HG03565 (cell line): ENCODE results near the gene SH3TC1.

ENCODE experiments used
- ATAC-seq: cut with Tn5 transposase; IDR thresholded peaks from one replicate; pipeline ENCODE4 v1.9.1; 2021; ENCODE audit warnings: mild to moderate bottlenecking, moderate library complexity; ENCODE audit not compliant: unreplicated experiment

The SH3TC1 gene

DNA sequence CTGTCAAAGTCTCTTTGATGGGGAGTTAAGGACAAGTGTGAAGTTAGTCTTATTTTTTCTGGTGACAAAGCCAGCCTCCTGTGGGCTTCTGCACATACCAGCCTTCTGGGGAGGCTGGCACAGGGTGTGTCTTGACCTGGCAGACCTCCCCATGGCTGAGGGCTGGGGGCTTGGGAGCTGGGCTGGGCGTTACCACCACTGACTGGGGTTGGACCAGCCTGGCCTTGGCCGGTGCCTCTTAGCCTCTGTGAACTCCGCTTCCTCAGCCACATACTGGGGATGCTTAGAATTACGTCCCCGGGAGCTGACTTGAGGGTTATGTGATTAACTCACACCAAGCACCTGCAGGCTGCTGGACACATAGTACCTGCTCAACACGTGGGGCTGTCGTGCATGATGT is 14.0 kb downstream of the SH3TC1 start:
- ATAC-seq, result no peak

DNA sequence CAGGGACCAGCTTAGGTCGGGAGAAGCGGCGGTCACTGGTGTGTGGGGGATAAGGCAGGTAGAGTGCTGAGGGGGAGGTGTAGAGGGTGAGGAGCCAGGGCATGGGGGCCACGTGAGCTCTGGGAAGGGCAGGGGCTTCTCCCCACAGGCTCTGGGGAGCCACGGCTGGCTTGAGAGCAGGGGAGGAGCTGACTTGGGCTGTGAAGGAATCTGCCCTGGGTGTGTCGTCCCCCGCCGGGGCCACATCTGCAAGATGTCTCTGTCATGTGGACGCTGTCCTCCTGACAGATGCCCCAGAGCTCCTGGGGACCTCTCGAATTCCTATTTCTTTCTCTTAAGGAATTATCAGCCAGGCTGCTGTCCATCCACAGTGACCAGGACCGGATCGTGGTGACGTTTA is 15.0 kb downstream of the SH3TC1 start:
- ATAC-seq, result no peak

DNA sequence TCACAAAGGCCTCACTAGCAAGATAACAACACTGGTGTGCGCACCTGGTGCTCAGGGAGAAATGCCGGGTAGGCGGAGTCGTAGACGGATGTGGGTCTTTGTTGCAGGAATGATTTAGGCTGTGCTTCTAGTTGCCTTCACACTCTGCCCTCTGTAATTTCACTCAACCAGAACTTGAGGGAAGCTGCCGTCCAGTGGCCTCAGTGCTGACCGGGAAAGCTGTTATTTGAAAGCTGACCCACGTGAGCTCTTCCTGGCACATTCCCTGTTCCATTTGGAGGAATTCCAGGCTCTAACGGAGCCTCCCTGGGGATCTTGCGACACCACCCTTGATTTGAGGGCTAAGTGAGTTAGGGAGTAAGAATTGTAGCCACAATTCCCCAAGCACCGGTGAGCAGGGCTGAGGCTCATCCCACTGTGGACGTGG is 15.9 kb downstream of the SH3TC1 start:
- ATAC-seq, result no peak

DNA sequence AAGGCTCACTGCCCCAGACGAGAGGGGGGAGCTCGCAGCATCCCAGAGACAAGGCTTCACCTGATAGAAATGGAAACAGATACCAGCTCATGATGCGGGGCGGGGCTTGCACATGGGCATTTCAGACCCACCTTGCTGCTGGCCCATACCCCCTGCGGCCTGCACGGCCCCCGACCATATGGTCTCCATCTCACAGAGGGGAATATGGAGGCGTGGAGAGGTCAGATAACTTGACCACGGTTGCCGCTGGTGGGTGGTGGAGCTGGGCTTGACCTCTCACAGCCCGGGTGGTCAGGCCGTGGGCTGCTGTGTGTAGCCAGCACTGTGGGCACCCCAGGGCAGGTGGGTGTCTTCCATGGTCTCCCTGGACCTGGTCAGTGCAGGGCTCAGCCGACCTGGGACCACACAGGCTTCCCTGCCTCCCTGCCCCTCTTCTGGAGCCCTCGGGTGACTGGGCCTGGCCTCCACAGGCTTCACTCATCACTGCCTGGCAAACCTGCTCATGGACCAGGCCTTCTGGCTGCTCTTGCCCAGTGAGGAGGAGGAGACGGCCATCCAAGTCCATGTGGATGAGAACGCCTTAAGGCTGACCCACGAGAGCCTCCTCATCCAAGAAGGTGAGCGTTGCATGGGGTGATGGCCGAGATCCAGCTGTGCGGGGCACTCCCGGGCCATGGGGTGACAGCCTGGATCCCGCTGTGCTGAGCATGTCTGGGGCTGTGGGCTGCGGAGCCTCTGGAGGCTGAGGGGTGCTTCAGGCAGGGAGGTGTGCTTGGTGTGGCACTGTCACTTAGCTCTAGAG is 16.8 kb downstream of the SH3TC1 start:
- ATAC-seq, result no peak

DNA sequence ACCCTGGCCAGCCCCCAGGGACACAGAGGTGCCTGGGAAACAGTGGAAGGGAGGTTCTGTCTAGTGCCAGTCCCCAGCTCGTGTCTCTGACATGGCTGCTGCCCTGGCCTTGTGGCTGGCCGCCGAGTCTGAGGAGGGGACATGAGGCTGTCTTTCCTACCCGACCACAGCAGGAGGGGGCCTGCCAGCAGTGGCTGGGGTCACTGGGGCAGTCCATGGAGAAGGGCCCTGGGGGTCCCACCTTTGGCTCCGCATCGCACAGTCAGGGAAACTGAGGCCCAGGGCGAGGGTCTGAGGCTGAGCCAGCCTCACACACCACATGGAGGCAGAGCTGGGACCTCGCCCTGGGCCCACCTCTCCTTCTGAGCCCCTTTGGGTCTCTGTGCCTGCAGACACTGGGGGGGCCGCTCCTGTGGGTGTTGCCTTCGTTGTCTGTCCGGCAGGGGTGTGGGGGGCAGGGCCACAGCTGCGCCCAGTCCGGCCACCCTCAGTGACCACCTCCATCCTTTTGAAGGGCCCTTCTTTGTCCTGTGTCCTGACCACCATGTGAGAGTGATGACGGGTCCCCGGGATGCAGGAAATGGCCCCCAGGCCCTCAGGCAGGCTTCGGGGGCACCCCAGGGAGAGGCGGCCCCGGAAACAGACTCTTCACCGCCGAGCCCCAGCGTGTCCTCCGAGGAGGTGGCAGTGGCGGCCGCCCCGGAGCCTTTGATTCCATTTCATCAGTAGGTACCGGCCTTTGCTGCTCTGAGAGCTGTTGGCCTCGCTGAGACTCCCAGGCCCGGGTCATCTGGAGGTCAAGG is 17.6 kb downstream of the SH3TC1 start:
- ATAC-seq, result no peak

DNA sequence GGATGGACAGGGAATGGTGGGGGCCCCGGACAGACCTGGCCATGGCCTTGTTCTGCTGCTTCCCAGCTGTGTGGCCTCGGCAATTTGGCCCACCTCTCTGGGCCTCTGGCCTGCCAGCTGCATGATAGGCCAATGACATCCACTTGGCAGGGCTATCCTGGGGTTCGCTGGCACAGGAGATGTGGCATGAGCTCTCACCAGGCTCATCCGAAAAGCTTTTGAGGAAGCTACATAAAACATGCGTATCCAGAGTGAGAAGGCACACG is 18.1 kb downstream of the SH3TC1 start:
- no peak for ATAC-seq

DNA sequence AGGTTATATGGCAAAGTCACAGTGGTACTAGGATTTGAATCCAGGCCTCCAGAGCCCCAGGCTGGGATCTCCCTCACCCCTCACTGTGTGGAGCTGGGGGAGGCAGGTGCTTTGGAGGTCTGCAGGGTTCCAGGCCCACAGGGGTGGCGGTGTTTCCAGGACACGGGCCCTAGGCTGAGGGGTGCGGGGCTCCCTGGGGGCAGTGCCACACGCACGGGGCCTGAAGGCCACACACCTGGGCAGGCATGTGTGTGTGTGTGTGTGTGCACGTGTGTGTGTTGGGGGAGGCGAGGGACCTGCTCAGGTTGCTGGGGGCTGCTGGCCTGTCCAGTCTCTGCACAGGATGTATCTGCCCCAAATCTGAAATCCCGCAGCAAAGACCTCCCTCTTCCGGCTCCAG is 18.8 kb downstream of the SH3TC1 start:
- no peak for ATAC-seq

DNA sequence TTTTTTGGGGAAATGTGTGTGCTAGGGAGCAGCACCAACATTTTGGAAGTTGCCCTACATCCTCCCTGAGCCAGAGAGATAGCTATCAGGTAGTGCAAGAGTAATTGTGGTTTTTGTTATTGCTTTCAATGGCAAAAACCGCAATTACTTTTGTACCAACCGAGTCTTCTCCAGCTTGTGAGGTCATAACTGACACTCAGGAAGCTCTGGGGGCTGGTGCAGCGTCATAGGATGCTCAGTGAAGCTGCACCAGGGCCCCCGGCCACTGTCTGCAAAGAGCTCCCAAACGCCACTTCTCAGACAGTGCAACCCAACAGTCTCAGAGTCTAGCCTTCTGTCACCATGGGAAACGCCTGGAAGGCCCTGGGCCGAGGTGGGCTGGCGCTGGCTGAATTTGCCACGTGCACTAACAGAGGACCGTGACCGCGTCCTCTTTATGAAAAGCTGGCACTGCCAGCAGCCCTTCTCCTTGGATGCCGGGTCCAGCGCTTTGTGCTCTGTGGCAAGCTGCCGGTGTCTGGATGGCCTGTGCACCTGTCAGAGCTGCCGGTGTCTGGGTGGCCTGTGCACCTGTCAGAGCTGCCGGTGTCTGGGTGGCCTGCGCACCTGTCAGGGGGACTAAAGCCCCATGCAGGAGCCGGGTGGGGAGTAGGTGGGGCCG is 19.4 kb downstream of the SH3TC1 start:
- no peak for ATAC-seq

DNA sequence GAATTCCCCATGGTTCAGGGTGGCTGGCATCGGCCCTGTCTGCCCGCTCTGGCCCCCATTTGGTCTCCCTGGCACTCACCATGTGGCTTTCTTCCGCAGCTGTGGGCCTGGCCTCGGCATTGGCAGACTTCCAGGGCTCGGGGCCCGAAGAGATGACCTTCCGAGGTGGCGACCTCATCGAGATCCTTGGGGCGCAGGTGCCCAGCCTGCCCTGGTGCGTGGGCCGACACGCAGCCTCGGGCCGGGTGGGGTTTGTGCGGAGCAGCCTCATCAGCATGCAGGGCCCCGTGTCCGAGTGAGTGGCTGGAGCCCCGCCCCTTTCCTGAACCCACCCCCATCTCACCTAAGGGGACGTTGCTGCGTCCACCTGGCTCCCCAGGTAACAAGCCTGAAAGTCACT is 20.1 kb downstream of the SH3TC1 start:
- no peak for ATAC-seq

DNA sequence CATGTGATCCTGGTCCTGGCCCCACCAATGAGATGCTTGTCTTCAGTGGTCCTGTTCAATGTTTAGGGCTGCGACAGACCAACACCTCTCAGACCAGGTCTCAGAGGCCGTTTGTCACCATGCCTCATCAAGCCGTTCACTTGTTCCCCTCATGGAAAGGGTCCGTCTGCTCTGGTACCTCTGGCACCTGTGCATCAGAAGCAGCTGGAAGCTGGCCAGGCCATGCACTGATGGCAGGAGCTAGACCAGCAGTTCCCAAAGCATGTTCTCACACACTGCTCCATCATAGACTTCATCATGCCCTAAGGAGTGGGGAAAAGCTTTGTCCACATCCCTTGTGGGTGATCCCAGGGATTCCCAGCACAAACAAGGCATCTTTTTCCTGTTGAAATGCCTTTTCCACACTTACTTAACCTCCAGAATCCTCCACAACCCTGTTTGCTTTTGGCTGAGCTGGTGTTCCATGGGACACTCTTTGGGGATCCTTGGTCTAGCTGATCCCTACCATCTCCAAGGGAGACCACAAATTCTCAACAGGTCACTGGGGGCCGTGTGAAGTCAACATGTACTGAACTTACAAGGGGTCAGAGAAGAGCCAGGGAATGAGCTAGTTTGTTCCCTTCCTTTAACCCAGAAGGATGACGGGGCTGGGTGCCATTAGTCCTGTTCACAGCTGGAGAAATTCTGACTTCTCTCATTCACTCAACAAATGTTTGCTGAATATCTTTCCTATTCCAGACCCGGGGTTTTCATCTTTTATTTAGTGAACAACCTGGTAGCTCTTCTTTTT is 21.8 kb downstream of the SH3TC1 start:
- no peak for ATAC-seq

DNA sequence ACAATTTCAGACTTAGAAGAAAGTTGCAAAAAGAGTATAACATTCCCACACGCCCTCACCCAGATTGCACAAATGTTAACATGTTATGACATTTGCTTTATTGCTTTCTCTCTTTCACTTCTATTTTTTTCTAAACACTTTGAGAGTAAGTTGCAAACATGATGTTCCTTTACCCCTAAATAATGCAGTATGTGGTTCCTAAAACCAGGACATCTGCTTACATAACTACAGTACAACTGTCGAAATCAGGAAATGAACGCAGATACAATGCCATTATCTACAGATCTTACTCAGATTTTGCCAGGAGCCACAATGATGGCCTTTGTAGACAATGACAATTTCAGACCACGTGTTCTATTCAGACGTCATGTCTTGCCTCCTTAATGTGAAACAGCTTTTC is 22.4 kb downstream of the SH3TC1 start:
- ATAC-seq, result no peak

DNA sequence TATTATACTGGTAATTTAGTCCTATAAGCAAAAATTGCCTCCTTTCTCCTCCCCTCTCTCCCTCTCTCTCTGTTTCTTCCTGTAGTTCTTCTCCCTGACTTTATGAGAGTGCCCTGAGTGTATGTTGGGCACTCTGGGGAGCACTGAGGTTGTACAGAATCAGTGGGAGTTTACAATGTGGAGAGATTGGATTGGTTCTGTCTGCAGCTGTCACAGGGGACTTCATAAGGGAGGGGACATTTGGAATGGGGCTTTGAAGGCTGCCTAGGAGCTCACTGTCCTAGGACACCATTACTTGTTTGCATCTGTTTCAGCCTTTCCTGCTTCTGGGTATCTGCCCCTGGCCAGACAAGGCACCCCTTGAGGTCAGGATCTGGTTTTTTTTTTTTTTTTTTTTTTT is 22.9 kb downstream of the SH3TC1 start:
- ATAC-seq, result no peak

DNA sequence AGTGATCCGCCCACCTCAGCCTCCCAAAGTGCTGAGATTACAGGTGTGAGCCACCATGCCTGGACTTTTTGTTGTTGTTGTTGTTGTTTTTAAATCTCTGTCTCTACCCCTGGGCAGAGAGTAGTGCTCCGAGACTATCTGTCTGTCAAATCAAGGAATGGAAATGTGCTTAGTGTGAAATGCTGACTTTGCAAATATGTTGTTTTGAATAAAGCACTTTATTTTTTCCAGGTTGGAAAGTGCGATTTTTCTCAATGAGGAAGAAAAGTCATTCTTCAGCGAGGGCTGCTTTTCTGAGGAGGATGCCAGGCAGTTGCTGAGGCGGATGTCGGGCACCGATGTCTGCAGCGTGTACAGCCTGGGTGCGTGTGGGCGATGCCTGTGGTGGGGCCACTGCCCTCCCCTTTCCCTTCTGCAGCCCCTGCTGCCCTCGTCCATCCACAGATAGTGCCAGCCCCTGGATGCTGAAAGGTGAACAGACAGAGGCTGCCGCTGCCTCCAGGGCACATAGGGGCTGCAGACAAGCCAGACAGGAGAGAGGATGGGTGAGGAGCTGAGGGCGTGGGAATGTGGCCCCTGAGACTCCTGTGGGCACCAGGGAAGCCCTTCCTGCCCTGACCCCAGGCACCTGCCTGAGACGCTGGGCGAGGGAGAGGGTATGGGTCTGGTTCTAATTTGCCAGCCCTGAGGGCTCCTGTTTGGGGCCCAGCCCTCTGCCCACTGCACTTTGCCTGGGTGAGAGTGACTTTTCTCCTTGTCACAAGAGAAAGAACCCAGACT is 23.7 kb downstream of the SH3TC1 start:
- ATAC-seq, result no peak

DNA sequence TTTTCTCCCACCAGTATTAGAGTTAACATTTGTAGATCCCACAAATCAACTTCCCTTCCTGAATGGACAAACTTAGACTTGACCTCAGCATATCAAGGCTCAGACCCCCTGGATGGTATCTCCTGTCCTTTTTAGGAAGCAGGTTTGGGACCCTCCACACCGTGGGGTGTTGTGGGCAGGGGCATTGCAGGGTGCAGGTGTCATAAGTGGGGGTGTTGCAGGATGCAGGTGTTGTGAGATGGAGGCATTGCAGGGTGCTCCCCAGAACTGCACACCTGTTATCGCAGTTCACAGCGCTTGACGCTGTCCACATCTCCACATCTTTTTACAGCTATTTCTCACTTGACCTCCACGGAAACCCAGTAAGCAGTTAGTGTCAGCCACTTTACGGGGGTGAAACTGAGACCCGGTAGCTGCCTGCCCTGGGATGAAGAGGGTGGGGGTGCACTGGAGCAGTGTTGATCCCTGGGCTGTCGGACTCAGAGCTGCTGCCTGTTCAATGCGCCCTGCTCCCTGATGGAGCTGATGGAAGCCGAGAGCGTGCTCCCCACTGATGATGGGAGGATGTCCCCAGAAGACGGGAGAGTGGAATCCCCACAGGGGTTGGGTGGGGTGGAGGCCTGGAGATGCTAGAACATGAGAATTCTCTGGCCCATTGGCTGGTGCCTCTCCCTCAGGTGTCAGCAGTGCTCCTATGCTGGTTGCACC is 25.3 kb downstream of the SH3TC1 start:
- ATAC-seq, result no peak

DNA sequence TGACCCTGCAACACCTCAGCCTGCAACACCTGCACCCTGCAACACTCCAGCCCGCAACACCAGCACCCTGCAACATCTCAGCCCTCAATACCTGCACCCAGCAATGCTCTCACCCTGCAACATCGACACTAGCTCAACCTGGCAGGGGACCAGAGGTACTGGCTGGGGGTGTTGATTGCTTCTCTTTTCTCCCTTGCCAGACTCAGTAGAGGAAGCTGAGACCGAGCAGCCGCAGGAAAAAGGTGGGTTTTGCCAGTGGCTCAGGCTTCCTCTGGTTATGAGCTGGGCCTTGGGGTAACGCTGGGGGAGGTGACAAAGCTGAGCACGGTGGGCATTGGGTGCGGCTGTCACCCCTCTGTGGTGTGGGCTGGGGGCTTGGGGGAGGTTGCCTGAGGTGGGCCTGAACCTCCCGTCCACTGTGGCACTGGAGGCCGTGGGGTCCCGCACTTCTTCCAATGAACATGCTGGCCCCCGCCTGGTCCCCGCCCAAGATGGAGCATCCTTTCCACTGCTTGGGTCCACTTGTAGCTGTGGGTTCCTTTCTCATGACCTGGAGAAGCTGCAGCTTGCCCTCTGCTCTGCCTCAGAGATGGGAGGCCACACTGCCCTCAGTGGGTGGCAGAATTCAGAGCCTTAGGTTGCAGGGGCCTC is 26.0 kb downstream of the SH3TC1 start:
- ATAC-seq, result no peak

DNA sequence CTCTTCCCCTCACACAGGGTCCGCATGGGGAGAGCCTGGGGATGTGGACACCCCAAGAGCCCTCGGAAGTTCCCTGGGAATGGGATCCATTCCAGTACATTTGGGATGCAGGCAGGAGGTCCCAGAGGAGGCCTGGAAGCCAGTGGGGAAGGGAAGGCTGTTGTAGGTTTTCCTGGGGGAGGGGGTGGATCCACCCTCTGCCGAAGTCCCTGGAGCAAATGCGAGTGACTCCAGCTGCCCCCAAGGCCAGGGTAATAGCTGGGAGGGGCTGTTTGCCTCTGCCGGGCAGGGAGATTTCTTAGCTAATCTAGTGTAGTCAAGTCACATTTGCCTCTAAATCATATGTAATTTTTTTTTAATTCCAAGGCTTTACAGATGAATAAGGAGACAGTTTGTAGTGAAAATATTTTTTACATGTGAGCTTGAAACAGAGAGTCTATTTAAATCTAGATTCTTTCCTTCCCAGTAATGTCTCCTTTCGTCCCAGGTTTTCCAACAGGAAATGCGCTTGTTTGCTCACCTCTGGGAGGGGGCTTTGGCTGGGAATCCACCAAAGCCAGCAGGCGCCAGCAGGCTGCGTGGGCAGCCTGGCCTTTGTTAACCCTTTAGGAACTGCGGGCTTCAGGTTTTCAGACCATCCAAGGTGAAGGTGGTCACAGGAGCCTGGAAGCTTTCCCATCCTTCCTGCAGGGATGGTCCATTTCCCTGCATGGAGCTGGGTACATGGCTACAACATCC is 26.8 kb downstream of the SH3TC1 start:
- ATAC-seq, result no peak

DNA sequence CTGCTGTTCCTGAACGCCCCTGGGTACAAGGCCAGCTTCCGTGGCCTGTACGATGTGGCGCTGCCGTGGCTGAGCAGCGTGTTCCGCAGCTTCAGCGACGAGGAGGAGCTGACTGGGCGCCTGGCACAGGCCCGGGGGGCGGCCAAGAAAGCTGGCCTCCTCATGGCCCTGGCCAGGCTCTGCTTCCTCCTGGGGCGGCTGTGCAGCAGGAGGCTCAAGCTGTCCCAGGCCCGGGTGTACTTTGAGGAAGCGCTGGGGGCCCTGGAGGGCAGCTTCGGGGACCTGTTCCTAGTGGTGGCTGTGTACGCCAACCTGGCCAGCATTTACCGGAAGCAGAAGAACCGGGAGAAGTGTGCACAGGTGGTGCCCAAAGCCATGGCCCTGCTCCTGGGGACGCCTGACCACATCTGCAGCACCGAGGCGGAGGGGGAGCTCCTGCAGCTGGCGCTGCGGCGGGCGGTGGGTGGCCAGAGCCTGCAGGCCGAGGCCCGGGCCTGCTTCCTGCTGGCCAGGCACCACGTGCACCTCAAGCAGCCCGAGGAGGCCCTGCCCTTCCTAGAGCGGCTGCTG is 28.2 kb downstream of the SH3TC1 start:
- ATAC-seq, result no peak

DNA sequence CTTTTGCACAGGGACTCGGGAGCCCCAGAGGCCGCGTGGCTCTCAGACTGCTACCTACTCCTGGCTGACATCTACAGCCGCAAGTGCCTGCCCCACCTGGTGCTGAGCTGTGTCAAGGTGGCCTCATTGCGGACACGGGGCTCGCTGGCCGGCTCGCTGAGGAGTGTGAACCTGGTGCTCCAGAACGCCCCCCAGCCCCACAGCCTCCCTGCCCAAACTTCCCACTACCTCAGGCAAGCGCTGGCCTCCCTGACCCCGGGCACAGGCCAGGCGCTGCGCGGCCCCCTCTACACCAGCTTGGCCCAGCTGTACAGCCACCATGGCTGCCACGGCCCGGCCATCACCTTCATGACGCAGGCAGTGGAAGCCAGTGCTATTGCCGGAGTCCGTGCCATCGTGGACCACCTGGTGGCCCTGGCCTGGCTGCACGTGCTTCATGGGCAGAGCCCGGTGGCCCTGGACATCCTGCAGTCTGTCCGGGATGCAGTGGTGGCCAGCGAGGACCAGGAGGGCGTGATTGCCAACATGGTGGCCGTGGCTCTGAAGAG is 28.8 kb downstream of the SH3TC1 start:
- ATAC-seq, result no peak
